HL-60 (cell line): ENCODE results near the gene GET4.

Experiments
- GABPA ChIP-seq: IDR thresholded peaks from 2 replicates; pipeline ENCODE4 v1.6.1; 2012; ENCODE audit warnings: low read depth
- POLR2AphosphoS5 ChIP-seq: IDR thresholded peaks from 2 replicates; pipeline ENCODE4 v1.6.1; 2012; ENCODE audit warnings: low read depth
- SPI1 ChIP-seq: IDR thresholded peaks from 2 replicates; pipeline ENCODE4 v1.6.1; 2012; ENCODE audit warnings: low read depth, mild to moderate bottlenecking, borderline replicate concordance
- TF ChIP-seq, protein P1 (sequence below): IDR thresholded peaks from one replicate; pipeline ENCODE4 v1.5.1; 2011; ENCODE audit warnings: low read length, control low read depth, inconsistent platforms; ENCODE audit not compliant: insufficient read depth
- TF ChIP-seq, protein P2 (sequence below): IDR thresholded peaks from 2 replicates; pipeline ENCODE4 v1.6.1; 2012; ENCODE audit warnings: low read depth; ENCODE audit not compliant: insufficient replicate concordance

DNA sequence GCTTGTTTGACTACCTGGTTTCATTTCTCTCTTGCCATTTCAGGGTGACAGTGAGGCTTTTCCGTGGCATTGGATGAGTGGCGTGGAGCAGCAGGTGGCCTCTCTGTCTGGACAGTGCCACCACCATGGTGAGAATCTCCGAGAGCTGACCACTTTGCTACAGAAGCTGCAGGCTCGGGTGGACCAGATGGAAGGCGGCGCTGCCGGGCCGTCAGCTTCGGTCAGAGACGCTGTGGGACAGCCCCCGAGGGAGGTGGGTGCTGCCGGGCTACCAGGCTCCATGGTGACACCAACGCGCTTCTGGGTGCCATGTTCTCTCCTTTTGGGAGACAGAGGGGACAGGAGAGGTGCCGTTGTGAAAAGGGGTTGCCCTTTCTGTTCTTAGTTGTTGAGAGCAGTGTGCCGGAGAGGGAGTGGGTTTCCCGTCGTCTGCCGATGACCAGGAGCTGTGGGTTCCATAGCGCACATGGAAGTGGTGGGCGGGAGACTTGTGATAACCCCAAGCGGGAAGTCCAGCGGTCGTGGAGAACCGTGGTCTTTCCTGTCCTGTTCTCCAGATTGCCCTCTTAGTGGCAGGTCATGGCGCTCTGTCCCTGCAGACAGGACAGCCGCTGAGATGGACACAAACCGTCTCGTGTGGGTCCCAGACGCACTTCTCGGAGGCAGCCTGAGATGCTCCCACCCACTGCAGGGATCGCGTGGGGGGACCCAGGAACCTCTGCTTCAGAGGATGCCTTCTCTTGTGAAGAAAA, 22.8 kb upstream of the GET4 start:
- TF ChIP-seq, protein P1, sequence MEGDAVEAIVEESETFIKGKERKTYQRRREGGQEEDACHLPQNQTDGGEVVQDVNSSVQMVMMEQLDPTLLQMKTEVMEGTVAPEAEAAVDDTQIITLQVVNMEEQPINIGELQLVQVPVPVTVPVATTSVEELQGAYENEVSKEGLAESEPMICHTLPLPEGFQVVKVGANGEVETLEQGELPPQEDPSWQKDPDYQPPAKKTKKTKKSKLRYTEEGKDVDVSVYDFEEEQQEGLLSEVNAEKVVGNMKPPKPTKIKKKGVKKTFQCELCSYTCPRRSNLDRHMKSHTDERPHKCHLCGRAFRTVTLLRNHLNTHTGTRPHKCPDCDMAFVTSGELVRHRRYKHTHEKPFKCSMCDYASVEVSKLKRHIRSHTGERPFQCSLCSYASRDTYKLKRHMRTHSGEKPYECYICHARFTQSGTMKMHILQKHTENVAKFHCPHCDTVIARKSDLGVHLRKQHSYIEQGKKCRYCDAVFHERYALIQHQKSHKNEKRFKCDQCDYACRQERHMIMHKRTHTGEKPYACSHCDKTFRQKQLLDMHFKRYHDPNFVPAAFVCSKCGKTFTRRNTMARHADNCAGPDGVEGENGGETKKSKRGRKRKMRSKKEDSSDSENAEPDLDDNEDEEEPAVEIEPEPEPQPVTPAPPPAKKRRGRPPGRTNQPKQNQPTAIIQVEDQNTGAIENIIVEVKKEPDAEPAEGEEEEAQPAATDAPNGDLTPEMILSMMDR = no peak
- no peak for TF ChIP-seq GABPA
- TF ChIP-seq, protein P2, sequence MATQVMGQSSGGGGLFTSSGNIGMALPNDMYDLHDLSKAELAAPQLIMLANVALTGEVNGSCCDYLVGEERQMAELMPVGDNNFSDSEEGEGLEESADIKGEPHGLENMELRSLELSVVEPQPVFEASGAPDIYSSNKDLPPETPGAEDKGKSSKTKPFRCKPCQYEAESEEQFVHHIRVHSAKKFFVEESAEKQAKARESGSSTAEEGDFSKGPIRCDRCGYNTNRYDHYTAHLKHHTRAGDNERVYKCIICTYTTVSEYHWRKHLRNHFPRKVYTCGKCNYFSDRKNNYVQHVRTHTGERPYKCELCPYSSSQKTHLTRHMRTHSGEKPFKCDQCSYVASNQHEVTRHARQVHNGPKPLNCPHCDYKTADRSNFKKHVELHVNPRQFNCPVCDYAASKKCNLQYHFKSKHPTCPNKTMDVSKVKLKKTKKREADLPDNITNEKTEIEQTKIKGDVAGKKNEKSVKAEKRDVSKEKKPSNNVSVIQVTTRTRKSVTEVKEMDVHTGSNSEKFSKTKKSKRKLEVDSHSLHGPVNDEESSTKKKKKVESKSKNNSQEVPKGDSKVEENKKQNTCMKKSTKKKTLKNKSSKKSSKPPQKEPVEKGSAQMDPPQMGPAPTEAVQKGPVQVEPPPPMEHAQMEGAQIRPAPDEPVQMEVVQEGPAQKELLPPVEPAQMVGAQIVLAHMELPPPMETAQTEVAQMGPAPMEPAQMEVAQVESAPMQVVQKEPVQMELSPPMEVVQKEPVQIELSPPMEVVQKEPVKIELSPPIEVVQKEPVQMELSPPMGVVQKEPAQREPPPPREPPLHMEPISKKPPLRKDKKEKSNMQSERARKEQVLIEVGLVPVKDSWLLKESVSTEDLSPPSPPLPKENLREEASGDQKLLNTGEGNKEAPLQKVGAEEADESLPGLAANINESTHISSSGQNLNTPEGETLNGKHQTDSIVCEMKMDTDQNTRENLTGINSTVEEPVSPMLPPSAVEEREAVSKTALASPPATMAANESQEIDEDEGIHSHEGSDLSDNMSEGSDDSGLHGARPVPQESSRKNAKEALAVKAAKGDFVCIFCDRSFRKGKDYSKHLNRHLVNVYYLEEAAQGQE = no peak
- TF ChIP-seq SPI1 = no peak
- TF ChIP-seq POLR2AphosphoS5 = no peak
